Prostate gland (tissue), 2 donors: ENCODE results near the gene IL17RC.
A peak's percentile ranks its signal among the peaks of the same experiment; 100 is the strongest.

Experiments
- POLR2AphosphoS5 ChIP-seq: sonication (generic); formaldehyde crosslinking; IDR thresholded peaks from one replicate; pipeline ENCODE4 v1.6.1; 2017; ENCODE audit warnings: antibody characterized with exemption
- TF ChIP-seq, protein P1 (sequence below), 4 experiments: fragments of 200-600 bp in 2 of 4; fragments of 450-650 bp in 2 of 4; sonication (generic) in 2 of 4; IDR thresholded peaks; 1 replicate in 3 of 4; 2 replicates in 1 of 4; pipeline ENCODE4 v1.5.1; 2016 to 2019; ENCODE audit warnings: antibody characterized with exemption in 4 of 4, mild to moderate bottlenecking in 2 of 4, moderate library complexity in 2 of 4

DNA sequence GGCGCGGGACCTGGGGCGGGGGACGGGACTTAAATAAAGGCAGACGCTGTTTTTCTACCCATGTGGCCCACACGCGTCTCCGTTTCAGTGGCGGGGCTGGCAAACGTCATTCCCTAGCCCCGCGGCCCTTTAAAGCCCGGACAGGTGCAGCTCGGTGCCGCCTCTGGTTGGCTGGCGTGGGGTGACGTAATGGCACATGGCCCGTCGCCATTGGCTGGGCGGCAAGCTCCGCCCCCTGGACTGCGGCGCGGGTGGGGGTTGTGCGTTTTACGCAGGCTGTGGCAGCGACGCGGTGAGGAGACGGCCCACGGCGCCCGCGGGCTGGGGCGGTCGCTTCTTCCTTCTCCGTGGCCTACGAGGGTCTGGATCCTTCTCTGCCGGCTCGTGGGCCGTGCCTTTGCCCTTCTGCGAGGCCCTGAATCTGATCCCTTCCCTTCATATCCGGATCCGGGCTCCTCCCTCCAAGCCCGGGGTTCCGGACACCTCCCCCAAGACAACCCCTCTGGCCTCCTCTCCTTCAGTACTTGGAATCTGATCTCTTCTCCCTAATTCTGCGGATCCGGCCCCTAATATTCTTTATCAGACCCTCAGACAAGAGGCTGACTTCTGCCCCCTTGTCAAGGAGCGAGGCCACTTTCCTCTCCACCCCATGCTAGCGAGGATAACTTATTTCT is 16.8 kb downstream of the IL17RC start, which contains the start of gene CRELD1:
- TF ChIP-seq POLR2AphosphoS5: peak; percentile 94
- TF ChIP-seq, protein P1, sequence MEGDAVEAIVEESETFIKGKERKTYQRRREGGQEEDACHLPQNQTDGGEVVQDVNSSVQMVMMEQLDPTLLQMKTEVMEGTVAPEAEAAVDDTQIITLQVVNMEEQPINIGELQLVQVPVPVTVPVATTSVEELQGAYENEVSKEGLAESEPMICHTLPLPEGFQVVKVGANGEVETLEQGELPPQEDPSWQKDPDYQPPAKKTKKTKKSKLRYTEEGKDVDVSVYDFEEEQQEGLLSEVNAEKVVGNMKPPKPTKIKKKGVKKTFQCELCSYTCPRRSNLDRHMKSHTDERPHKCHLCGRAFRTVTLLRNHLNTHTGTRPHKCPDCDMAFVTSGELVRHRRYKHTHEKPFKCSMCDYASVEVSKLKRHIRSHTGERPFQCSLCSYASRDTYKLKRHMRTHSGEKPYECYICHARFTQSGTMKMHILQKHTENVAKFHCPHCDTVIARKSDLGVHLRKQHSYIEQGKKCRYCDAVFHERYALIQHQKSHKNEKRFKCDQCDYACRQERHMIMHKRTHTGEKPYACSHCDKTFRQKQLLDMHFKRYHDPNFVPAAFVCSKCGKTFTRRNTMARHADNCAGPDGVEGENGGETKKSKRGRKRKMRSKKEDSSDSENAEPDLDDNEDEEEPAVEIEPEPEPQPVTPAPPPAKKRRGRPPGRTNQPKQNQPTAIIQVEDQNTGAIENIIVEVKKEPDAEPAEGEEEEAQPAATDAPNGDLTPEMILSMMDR (IDR thresholded peaks at IDR 0.05): no peak
